Fibroblast of skin of abdomen (primary cell): ENCODE data around the gene CLRN1.

Source experiments
- DNase-seq: peaks from one replicate; pipeline ENCODE4 v3.0.0-alpha.2; 2013

The CLRN1 gene

GRCh38 chr3:150975992-150976368 is 3.5 kb upstream of the CLRN1 start:
- DNase-seq = no peak

GRCh38 chr3:150975086-150975991 is 2.8 kb upstream of the CLRN1 start:
- DNase-seq = no peak

GRCh38 chr3:150970665-150971324 is 1.7 kb downstream of the CLRN1 start:
- peak; percentile 78 for DNase-seq

GRCh38 chr3:150968341-150969035 is 4.0 kb downstream of the CLRN1 start:
- DNase-seq = no peak

GRCh38 chr3:150965436-150965835 is 7.1 kb downstream of the CLRN1 start:
- DNase-seq = no peak

- no peak for DNase-seq
Measured at GRCh38 chr3:150961949-150962348, 10.6 kb downstream of the CLRN1 start.

- DNase-seq = no peak
Measured at GRCh38 chr3:150960708-150961684, 11.5 kb downstream of the CLRN1 start.

- no peak for DNase-seq
Measured at GRCh38 chr3:150958683-150959082, 13.8 kb downstream of the CLRN1 start.

- DNase-seq = peak; percentile 59
Measured at GRCh38 chr3:150956376-150956775, 16.2 kb downstream of the CLRN1 start.

- DNase-seq = no peak
Measured at GRCh38 chr3:150951923-150952322, 20.6 kb downstream of the CLRN1 start.

GRCh38 chr3:150945226-150946032 is 27.1 kb downstream of the CLRN1 start:
- DNase-seq = peak; percentile 91

- no peak for DNase-seq
Measured at GRCh38 chr3:150942221-150942620, 30.3 kb downstream of the CLRN1 start.

- DNase-seq = no peak
Measured at GRCh38 chr3:150936693-150937092, 35.8 kb downstream of the CLRN1 start.

- no peak for DNase-seq
Measured at GRCh38 chr3:150933473-150933995, 39.0 kb downstream of the CLRN1 start.

- no peak for DNase-seq
Measured at GRCh38 chr3:150931745-150932144, 40.8 kb downstream of the CLRN1 start.

GRCh38 chr3:150930839-150931238 is 41.7 kb downstream of the CLRN1 start:
- no peak for DNase-seq

- DNase-seq = no peak
Measured at GRCh38 chr3:150928234-150928633, 44.3 kb downstream of the CLRN1 start.

GRCh38 chr3:150926328-150926727 is 46.2 kb downstream of the CLRN1 start:
- DNase-seq = no peak

GRCh38 chr3:150925751-150926201 is 46.8 kb downstream of the CLRN1 start:
- peak; percentile 21 for DNase-seq

- no peak for DNase-seq
Measured at GRCh38 chr3:150922611-150923010, 49.9 kb downstream of the CLRN1 start.

- DNase-seq = no peak
Measured at GRCh38 chr3:150921209-150921608, 51.3 kb downstream of the CLRN1 start.
